GOT3 (cell line): ENCODE data around the gene CTNNA1.

ENCODE experiments used
- DNase-seq: peaks from one replicate; lab custom pipeline; 2025; ENCODE audit warnings: mixed read lengths; lab: John Stamatoyannopoulos, UW

CTNNA1 gene

GRCh38 chr5:138949223-138949574 is 196.0 kb downstream of the CTNNA1 start:
- DNase-seq = no peak

DNA sequence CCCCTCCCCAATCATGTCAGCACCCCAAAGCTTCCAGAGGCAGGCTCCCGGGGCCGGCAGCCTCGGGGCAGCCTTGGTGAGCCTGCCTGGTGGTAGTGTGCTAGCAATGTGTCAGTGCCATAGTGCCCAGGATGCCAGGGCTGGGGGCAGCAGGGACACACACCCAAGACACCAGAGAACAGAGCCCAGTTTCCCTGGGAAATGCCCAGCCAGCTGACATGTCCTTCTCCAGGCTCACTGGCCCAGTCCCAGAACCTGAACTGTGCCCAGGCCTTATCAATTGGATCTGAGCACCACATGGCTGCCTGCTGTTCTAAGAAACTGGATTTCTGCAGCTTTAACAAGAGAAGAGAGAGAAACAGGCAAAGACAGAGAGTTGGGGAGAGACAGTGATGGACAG is 196.8 kb downstream of the CTNNA1 start:
- DNase-seq = no peak

DNA sequence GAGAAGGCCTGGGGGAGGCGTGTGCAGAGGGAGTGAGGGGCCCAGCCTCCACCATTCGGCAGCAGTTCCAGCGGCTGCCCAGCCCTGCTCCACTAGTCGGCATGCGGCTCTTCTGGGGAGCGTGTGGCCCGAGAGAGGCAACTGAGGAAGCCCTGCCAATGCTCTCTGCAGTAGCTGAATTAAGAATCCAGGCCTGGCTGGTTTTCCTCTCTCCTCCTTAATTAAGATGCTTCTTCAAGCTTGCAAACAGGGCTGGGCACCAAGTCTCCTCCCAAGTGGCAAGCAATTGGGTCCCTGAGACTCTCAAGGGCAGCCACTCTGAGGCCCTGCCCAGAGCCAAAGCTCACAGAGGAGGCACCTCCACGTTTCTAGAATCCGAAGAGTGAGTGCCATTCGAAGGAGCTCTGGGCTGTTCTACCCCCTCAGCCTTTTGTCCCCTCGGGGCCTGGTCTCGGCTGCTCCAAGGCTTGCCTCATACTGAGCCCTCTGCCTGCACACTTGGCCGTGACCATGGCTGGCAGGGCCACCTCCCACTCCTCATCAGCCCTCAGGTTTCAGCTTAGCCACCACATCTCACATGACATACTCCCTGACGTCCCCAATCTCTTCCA is 197.3 kb downstream of the CTNNA1 start:
- DNase-seq = no peak

GRCh38 chr5:138951091-138951985 is 198.1 kb downstream of the CTNNA1 start:
- no peak for DNase-seq

DNA sequence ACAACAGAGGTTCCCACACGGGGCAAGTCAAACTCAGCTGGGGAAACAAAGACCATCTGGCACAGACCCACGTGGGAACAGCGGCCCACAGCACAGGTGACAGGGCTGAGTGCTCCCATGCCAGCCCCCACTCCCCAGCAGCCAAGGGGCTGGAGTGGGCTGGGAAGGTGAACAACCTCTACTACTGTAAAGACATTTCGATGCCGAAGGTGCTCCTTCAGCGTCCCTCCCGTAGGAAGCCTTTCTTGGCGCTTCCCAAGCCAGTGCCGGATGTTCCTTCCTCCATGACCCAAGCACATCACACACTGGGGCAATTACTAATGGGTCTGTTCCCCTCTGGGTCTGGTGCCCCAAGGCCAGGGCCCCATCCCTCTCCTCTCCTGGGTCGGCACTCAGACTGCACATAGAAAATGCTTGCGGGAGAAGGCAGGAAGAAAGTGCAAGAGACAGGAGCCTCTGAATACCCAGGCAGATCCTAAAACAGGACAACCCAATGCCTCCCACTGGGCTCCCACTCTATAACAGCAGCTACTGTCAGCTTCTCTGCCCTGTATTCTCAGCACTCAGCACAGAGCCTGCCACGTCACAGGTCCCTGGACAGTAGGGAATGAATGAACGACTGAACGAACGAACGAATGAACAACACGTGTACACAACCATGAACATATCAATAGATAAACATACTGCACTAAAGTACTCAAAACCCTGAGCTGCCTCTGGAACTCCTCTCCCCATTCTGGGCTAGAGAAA is 198.9 kb downstream of the CTNNA1 start:
- DNase-seq = no peak

DNA sequence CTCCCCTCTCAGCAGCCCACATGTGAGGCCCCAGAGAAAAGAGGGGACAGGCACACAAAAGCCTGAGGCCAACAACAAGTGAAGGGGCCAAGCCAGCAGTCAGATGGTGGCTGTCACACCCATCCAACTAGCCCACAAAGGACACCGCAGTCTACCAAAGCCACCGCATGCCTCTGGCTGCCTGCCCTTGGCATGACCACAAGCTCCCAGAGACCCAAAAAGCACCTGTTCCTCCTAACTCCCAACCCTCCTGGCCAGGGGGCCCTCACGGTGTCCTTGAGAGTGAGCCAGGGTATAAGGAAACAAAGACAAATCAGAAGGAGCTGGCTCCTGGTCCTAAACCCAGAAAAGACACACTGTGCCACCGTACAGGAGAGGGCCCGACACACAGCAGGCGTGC is 199.7 kb downstream of the CTNNA1 start:
- DNase-seq = no peak

GRCh38 chr5:138953387-138954256 is 200.4 kb downstream of the CTNNA1 start:
- no peak for DNase-seq

DNA sequence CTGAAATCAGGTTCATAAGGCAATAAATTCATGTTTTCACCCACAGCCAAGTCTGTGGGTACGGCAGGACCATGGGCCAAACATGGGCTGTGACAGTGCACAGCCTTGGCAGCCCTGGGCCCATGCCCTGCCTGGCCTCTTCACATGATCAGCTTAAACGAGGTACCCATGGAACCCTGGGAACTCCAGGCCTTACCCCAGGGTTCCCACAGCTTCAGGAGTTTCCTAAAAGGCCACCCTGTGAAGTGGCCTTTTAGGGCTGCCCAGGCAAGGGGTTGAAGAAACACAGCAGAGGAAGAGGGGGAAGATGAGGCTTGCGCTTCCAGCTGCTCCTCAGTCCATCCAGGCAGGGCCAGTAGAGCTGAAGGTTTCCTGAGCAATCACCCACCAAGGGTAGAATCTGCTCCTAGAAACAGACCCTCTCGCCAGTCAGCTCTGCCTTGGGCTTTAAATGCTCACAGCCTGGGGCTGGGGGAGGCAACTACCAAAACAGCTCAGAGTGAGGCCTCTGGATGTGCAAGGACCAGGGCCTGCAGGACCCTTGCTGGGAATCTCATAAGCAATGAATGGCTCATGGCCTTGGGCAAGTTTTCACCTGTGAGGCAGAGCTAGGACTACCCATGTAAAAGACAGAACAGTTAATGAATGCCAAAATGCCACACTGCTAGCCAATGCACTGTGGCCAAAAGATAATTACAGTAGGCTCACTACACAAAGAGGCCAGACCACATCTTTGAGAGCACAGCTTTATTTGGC is 201.2 kb downstream of the CTNNA1 start:
- DNase-seq = no peak

DNA sequence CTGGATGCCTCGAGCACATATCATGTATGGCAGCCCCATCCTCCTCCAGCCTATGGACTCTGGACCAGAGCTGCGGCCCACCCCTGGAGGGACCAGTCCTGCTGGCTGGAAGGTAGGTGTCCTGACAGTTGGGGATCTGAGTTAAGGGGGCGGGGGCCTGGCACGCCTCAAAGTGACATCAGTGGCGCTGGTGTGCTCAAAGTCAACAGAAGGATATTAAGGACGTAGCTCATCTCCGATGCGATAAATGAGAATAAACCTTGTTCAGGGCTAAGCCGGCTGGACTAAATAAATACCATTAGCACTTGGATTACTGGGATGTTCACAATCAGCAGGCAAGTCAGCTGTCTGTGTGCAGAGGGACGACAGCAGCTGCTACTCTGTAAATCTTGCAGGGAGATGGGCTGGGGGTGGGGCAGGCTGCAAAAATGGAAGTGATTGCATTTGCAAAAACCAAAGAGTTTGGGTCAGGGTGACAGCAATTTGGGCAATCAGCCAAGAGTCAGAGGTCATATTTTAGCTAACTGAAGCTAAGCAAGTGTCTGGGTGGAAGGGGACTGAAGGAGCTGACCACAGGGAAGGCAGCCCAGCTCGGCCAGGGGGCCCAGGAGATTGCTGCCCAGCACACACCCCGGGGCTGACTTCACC is 201.9 kb downstream of the CTNNA1 start:
- DNase-seq = no peak

- no peak for DNase-seq
Observed at GRCh38 chr5:138955671-138956295, 202.6 kb downstream of the CTNNA1 start.

GRCh38 chr5:138956801-138957200 is 203.6 kb downstream of the CTNNA1 start:
- DNase-seq = no peak

GRCh38 chr5:138960145-138960692 is 207.0 kb downstream of the CTNNA1 start:
- no peak for DNase-seq

DNA sequence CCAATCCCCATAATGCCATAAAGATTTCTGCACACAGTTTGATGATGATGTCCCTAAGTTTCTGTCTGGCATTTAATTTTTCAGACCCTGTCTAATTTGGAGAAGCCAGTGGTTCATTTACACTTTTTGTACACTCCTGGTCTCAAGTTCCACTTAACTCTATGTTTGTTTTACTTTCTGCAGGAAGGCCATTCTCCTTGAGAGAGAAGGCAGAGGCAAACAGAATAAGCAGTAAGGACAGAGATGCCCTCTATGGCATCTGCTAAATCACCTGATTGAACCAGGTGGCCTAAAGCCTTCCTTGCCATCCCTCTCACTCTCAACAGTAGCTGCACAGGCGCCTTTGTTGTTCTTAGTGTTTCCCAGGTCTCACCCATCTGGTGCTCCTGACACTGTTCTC is 208.0 kb downstream of the CTNNA1 start:
- DNase-seq = no peak

DNA sequence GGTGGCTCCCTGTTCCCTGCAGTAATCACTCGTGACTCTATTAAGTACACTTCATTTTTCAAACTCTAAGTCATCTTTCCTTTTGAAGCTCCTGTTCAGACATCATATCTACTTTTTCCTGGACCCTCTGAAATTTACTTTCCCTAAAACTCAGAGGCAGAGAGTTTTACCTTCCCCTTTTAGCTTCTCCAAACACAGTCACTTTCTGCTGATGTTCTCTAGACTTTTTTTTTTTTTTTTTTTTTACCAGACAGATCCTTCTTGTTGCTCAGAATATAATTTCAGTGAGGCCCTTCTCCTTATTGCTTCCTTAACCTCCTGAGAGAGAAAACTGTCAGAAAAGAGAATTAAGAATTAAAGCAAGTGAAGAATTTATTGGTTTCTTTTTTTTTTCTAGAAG is 208.5 kb downstream of the CTNNA1 start:
- no peak for DNase-seq

DNA sequence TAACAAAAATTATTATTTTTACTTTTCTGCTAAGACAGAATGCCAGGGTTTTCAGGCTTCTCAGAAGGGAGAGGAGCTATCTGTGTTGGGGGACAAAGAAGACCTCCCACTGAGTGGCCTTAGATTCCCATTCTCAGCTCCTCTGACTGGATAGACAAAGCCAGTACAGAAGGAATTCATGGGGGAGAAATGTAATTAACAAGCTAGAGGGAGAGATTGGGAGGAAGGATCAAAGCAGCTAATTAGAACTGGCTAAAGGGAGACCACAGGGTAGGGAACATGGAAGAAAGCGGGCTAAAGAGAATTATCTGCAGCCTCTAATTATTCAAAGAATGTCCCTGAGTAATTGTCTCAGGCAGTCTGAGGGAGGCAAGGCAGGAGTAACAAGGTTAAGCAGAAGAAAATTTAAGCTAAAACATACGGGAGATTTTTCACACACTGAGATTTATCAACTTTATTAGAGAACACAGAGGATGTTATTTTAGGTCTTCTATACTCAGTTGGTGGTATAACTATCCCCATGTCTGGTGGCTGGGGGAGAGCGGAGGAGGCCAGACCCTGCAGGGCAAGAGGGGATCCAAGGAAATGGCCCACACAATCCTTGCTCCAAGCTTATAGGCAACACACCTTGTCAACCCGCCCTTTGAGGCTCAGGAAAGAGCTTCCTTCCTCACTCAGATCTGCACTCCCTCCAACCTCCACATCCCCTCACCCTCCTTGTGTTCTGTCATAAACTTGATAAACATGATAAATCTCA is 209.6 kb downstream of the CTNNA1 start:
- DNase-seq = no peak

DNA sequence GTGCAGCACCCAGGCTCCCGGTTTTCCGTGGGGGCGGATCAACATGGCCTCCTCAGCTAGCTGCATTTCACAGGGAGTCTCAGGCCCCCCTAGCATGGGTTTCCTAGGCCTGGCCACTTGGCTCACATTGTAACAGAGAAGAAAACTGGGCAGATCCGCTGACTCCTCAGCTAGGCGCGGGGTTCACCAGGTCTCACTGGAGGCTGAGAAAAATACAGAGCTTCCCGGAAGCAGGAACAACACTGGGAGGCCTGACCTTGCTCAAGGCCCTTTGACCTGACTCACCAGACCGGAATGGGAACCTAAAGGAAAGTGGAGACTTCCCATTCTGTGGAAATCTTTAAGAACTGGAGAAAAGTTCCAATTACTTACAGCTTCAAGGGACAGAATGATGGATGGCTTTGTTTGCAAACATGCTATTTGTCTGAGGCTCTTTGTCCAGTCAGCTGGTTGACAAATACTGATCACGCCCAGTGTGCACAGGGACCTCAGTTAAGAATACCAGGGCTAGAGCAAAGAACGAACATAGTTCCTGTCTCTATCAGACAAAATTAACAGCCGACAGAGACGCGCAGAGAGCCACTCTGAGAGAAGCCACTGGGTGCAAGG is 210.6 kb downstream of the CTNNA1 start:
- DNase-seq = no peak

DNA sequence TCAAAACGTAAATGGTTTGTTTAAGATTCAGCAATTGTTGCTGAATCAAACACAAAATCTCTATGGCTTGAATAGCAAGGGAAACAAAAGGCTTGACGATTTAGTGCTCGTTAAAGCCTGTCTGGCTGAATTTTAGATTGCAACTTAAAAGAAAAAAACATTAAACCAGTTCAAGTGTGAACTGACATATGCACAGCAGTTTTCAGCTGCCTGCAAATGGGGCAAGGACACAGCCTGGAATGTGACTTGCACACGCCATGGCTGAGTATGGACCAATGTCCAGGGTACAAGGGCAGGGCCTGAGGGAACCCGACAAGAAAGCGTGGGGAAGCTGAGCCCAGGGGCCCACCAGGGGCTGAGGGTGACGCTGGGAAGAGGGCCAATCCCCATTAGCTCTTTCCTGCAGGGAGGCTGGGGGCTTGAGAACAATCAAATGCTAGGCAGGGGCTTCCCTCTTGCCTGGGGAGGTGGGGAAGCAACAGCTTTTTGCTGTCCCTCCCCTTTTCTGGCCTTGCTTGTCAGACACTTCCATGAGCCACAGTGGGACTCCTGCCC is 211.5 kb downstream of the CTNNA1 start:
- DNase-seq = no peak

GRCh38 chr5:138965626-138966025 is 212.4 kb downstream of the CTNNA1 start:
- no peak for DNase-seq
